ENCODE results near the gene TBX5.

GRCh38 chr12:114343585-114344302 is 62.2 kb downstream of the TBX5 start:
- TF ChIP-seq POLR2AphosphoS5 (IDR thresholded peaks at IDR 0.05; ENCODE audit: low read depth, low read length), result no peak
- no peak for TF ChIP-seq SIN3A (IDR thresholded peaks at IDR 0.05; ENCODE audit: borderline replicate concordance, insufficient read depth, low read length)

All from PFSK-1 (cell line).